Caco-2 (cell line): ENCODE measurements around the gene KRTAP12-4. TPM values are rescaled to one million over a fixed set of nuclear protein-coding genes. Genes with fewer than 3 reads are reported as not detected.
A peak's percentile ranks its signal among the peaks of the same experiment; 100 is the strongest.

Experiments used
- BruUV-seq: library from RNA; stranded (reverse); fragments of 400-500 nt; replicated peaks from 2 replicates; lab custom pipeline; 2021; lab: Mats Ljungman, UMichigan
- CTCF ChIA-PET: fragments of 300-600 bp; sonication (Branson Sonifier 250); formaldehyde crosslinking; loops from one replicate; lab custom pipeline; 2022; ENCODE audit warnings: antibody characterized with exemption; lab: Charles Lee
- POLR2A ChIA-PET: fragments of 300-600 bp; sonication (Branson Sonifier 250); formaldehyde crosslinking; loops from one replicate; lab custom pipeline; 2022; ENCODE audit warnings: antibody characterized with exemption; lab: Charles Lee
- DNase-seq, 2 experiments: peaks; one replicate each; pipeline versions ENCODE4 v3.0.0 to v3.0.0-alpha.2; 2020 to 2022
- H3K27me3 ChIP-seq: replicated peaks from 2 replicates; pipeline ENCODE4 v1.6.0; 2011; ENCODE audit warnings: low read length; ENCODE audit not compliant: control insufficient read depth, insufficient read depth
- H3K36me3 ChIP-seq: 2 replicates; pipeline ENCODE4 v1.5.1; 2011; ENCODE audit warnings: low read length; ENCODE audit not compliant: control insufficient read depth, insufficient read depth
- H3K4me1 ChIP-seq: fragments of 250-450 bp; sonication (Bioruptor Pico); 2 replicates; pipeline ENCODE4 v1.5.1; 2020; ENCODE audit warnings: mild to moderate bottlenecking
- H3K4me3 ChIP-seq: 2 replicates; pipeline ENCODE4 v1.5.1; 2011; ENCODE audit warnings: low read depth, mild to moderate bottlenecking, control low read depth, low read length
- H3K9me3 ChIP-seq: fragments of 250-450 bp; sonication (Bioruptor Pico); 2 replicates; pipeline ENCODE4 v1.5.1; 2020; ENCODE audit warnings: mild to moderate bottlenecking, moderate library complexity
- H3K27ac Mint-ChIP-seq: one replicate; pipeline ENCODE4 v1.8.0; 2022; ENCODE audit warnings: mixed read lengths; ENCODE audit not compliant: unreplicated experiment
- H3K27me3 Mint-ChIP-seq: one replicate; pipeline ENCODE4 v1.8.0; 2022; ENCODE audit warnings: mixed read lengths; ENCODE audit not compliant: insufficient read depth, unreplicated experiment
- H3K36me3 Mint-ChIP-seq: one replicate; pipeline ENCODE4 v1.8.0; 2022; ENCODE audit warnings: mild to moderate bottlenecking, mixed read lengths; ENCODE audit not compliant: insufficient read depth, unreplicated experiment
- H3K4me1 Mint-ChIP-seq: one replicate; pipeline ENCODE4 v1.8.0; 2022; ENCODE audit warnings: low read depth, mixed read lengths; ENCODE audit not compliant: unreplicated experiment
- H3K4me3 Mint-ChIP-seq: one replicate; pipeline ENCODE4 v1.8.0; 2022; ENCODE audit warnings: mild to moderate bottlenecking, moderate library complexity, mixed read lengths; ENCODE audit not compliant: unreplicated experiment
- H3K9me3 Mint-ChIP-seq: one replicate; pipeline ENCODE4 v1.8.0; 2022; ENCODE audit warnings: mixed read lengths; ENCODE audit not compliant: unreplicated experiment
- CTCF ChIP-seq, 2 experiments: fragments of 200-600 bp in 1 of 2; IDR thresholded peaks; 1 replicate in 1 of 2; 2 replicates in 1 of 2; pipeline versions ENCODE4 v1.5.1 to v1.8.0; 2011 to 2022; ENCODE audit warnings: antibody characterized with exemption in 1 of 2, control low read depth in 1 of 2, inconsistent platforms in 1 of 2, low read depth in 1 of 2, low read length in 1 of 2, mild to moderate bottlenecking in 1 of 2, moderate library complexity in 1 of 2; ENCODE audit not compliant: insufficient read depth in 1 of 2, severe bottlenecking in 1 of 2, unreplicated experiment in 1 of 2
- intact Hi-C: fragments of 100-400 bp; cut with micrococcal nuclease; formaldehyde crosslinking; loops from one replicate; pipeline ENCODE4 v1.10.0; 2022; ENCODE audit not compliant: unreplicated experiment
- total RNA-seq: library from RNA; stranded (reverse); gene quantifications from 2 replicates; pipeline ENCODE4 v1.2.3, GENCODE V29; 2022

Gene KRTAP12-4
- total RNA-seq, 1 experiment from 2014 or later: not detected

GRCh38 chr21:44656868-44657267 lies 2.4 kb upstream of the KRTAP12-4 start:
- H3K36me3 Mint-ChIP-seq: no peaks in the 10 kb centered on the region
- no peaks in the 10 kb centered on the region for H3K4me1 ChIP-seq
- ChIA-PET POLR2A (no interaction called here), CTCF (no interaction called here)
- intact Hi-C loops: no loop called here
- H3K4me1 Mint-ChIP-seq: no peaks in the 10 kb centered on the region
- no peak overlapping the region for H3K4me3 ChIP-seq
- TF ChIP-seq CTCF (IDR thresholded peaks at IDR 0.05; ENCODE audit: insufficient read depth in 1 of 2, low read depth in 1 of 2, low read length in 1 of 2, severe bottlenecking in 1 of 2, unreplicated experiment in 1 of 2): no peak
- H3K27ac Mint-ChIP-seq: no peak overlapping the region
- H3K4me3 Mint-ChIP-seq: no peak overlapping the region
- DNase-seq: no peak
- no peaks in the 10 kb centered on the region for H3K27me3 ChIP-seq
- BruUV-seq: no TSS peak
- peaks cover 7% of the 10 kb centered on the region for H3K27me3 Mint-ChIP-seq
- H3K36me3 ChIP-seq: no peaks in the 10 kb centered on the region
- 0 out of 2 replicates have a peak, but pooled peaks cover 2% of the 10 kb centered on the region for H3K9me3 ChIP-seq
- H3K9me3 Mint-ChIP-seq: peaks cover 8% of the 10 kb centered on the region

GRCh38 chr21:44653656-44654575 lies 543 bp downstream of the KRTAP12-4 start:
- no peaks in the 10 kb centered on the region for H3K27me3 ChIP-seq
- TF ChIP-seq CTCF (IDR thresholded peaks at IDR 0.05; ENCODE audit: insufficient read depth in 1 of 2, low read depth in 1 of 2, low read length in 1 of 2, severe bottlenecking in 1 of 2, unreplicated experiment in 1 of 2): no peak
- Mint-ChIP-seq H3K4me1 (no peaks in the 10 kb centered on the region), H3K27ac (no peak overlapping the region), H3K36me3 (no peaks in the 10 kb centered on the region), H3K4me3 (no peak overlapping the region), H3K9me3 (no peaks in the 10 kb centered on the region), H3K27me3 (peaks cover 3% of the 10 kb centered on the region)
- ChIA-PET POLR2A (no interaction called here), CTCF (interaction anchor here (0.8 kb wide), 1 partner anchor 144 kb away, joined by 3 read pairs; no protein-coding TSS in a partner anchor)
- H3K4me1 ChIP-seq: no peaks in the 10 kb centered on the region
- H3K4me3 ChIP-seq: no peak overlapping the region
- no peaks in the 10 kb centered on the region for H3K36me3 ChIP-seq
- intact Hi-C loops: no loop called here
- no peaks in the 10 kb centered on the region for H3K9me3 ChIP-seq
- no TSS peak for BruUV-seq
- no peak for DNase-seq

- no TSS peak for BruUV-seq
Observed at GRCh38 chr21:44653123-44653522, 1.3 kb downstream of the KRTAP12-4 start.

More at GRCh38 chr21:44653123-44653522, 1.3 kb downstream of the KRTAP12-4 start:
- Histone ChIP-seq H3K4me3 (no peak overlapping the region), H3K36me3 (no peaks in the 10 kb centered on the region), H3K27me3 (no peaks in the 10 kb centered on the region), H3K4me1 (no peaks in the 10 kb centered on the region), H3K9me3 (no peaks in the 10 kb centered on the region)
- H3K9me3 Mint-ChIP-seq: no peaks in the 10 kb centered on the region
- H3K4me1 Mint-ChIP-seq: no peaks in the 10 kb centered on the region
- ChIA-PET POLR2A (no interaction called here), CTCF (interaction anchor here (0.8 kb wide), 1 partner anchor 143 kb away, joined by 3 read pairs; no protein-coding TSS in a partner anchor)
- peak in 1 of 2 experiments; percentile 5 for DNase-seq
- intact Hi-C loops: no loop called here
- H3K27me3 Mint-ChIP-seq: no peaks in the 10 kb centered on the region
- no peak overlapping the region for H3K4me3 Mint-ChIP-seq
- H3K27ac Mint-ChIP-seq: no peak overlapping the region
- H3K36me3 Mint-ChIP-seq: no peaks in the 10 kb centered on the region
- no peak for TF ChIP-seq CTCF (IDR thresholded peaks at IDR 0.05; ENCODE audit: insufficient read depth in 1 of 2, low read depth in 1 of 2, low read length in 1 of 2, severe bottlenecking in 1 of 2, unreplicated experiment in 1 of 2)
